KG1 (cell line): ENCODE measurements around the gene PRKCD.
"Not testable (repeated sequence)": the region's sequence is repeated elsewhere in the genome, so short reads cannot be mapped to it uniquely, and the experiment has no call there.

Experiments used
- DNase-seq: peaks from one replicate; lab custom pipeline; 2025; lab: John Stamatoyannopoulos, UW

The PRKCD gene

GRCh38 chr3:53139906-53140846, 20.8 kb upstream of the PRKCD start:
- DNase-seq: no peak

GRCh38 chr3:53140847-53141845, 19.9 kb upstream of the PRKCD start:
- no peak for DNase-seq

DNA sequence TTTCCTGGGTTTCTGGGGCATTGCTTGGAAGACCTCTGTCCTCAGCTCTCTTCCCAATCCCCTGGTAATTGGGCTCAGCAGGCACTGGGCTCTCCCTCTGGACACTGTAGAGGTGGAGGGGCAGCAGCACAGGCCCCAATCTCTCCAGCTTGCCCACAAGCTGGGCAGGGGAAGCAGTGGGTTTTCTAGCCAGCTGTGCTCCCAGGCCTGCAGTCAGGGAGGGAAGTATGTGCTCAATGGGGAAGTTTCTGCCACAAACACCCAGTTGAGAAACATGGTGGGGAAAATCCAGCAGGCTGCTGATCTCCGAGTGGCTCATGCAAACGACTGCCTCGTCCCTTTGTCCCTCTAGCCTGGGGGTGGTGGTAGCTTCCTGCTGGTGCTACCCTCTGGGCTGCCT, 18.0 kb upstream of the PRKCD start:
- DNase-seq: peak; percentile 6

- no peak for DNase-seq
These were observed 16.6 kb upstream of the PRKCD start for GRCh38 chr3:53144446-53144845.

- DNase-seq: no peak
These were observed 15.9 kb upstream of the PRKCD start for GRCh38 chr3:53144862-53145712.

GRCh38 chr3:53145713-53146080, 15.3 kb upstream of the PRKCD start:
- no peak for DNase-seq

DNA sequence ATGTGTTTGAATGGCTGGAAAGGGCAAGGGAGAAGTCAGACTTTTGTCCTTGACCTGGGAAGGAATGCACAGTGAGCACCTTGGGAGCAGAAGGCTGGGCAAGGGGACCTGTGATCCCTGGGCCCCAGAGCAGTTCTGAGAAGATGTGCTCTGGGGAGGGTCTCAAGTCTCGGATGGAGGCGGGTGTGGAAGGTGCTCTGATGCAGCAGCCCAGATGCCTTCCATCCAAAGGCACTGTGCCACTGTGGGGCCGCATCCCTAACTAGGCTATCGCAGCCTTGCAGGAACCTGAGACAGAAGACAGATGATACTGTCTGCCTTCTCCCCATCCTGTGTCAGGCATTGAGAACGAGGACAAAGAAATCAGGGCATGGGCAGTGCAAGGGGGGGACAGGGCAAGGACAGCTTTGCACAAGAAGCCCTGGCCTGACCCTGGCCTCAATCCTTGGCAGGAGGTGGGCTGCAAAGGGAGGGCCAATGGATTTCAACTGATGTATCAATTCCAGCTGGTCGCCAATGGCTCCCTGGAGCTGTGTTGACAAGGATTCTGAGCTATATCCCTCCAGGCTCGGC, 14.6 kb upstream of the PRKCD start:
- no peak for DNase-seq

GRCh38 chr3:53147151-53147902, 13.7 kb upstream of the PRKCD start:
- DNase-seq: no peak

- no peak for DNase-seq
These were observed 13.1 kb upstream of the PRKCD start for GRCh38 chr3:53147903-53148400.

- no peak for DNase-seq
These were observed 11.9 kb upstream of the PRKCD start for GRCh38 chr3:53149006-53149690.

- no peak for DNase-seq
These were observed 11.3 kb upstream of the PRKCD start for GRCh38 chr3:53149699-53150098.

GRCh38 chr3:53150247-53151085, 10.5 kb upstream of the PRKCD start:
- no peak for DNase-seq

- DNase-seq: not testable (repeated sequence)
These were observed 9.9 kb upstream of the PRKCD start for GRCh38 chr3:53151086-53151438.

- no peak for DNase-seq
These were observed 9.5 kb upstream of the PRKCD start for GRCh38 chr3:53151465-53151864.

DNA sequence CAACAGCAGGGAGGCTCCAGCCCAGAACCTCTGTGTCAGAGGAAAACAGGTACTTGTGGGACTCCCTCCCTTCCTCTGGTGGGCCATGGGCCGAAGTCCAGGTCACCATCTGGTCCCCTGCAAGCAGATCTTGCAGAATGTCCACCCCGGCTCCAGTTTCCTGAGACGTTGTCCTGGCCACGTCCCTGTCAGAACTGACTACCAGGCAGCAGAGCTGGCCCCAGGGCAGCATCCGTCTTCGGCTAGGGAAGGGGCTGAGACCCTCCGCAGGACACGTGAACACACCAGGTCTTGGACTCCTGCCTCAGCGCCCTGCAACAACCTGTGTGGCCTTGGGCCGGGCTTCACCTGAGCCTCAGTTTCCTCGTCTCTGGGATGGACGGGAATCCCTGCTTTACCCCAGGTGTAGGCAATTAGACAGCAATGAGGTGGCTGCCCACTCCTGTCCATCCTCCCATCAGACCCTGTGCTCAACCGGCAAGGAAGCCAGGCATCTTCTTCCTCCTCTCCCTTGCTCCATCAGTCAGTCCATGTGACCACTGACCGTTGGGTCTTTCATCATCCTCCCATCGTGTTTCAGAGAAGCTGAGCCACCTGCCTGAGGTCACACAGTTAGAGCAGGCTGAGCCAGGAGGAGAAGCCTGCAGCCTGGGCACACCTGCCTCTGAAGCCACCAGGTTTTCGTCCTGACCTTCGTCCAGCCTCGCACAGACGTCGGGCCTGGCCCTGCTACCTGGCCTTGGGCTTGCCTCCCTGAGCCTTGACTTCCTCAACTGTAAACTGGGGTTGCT, 8.9 kb upstream of the PRKCD start:
- DNase-seq: no peak

GRCh38 chr3:53153264-53153823, 7.7 kb upstream of the PRKCD start:
- DNase-seq: no peak

DNA sequence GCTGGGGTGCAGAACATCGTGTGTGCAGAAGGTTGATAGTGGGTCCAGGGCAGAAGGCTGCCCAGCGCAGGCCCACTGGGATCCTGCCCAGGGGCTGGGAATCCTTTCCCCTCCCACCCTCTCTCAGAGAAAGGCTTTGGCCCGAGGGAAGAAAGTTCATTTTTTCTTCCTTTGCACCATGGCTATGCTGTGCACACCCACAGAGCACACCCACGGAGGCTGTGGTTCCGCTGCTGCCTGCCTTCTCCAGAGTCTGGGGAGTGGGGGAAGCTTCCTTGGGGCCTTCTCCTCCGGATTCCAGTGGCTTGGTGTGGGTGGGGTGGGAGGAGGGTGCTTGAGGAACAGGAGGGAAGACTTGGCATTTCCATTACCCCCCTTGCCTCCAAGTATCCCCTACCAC, 7.0 kb upstream of the PRKCD start:
- DNase-seq: no peak

DNA sequence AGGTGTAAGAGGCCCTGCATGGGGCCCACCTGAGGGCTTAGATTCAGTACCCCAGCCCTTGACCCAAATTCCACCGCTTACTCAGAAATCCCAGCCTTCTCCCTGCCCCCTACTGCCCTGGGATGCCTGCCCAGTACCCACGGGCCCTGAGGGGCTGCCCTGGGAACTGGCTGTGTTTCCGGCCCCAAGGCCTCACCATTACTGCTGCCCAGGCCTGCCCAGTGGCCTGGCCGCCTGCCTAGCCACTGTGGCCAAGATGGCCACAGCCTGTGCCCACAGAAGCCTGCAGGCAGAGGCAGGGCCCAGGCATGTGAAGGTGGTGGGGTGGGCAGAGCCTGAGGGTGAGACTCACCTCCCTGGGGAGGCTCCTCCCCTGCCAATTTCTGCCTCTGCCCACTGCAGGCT, 6.1 kb upstream of the PRKCD start:
- no peak for DNase-seq
